HepG2 (cell line): Measurements from ENCODE around the gene NCOA5. TPM values are rescaled to one million over a fixed set of nuclear protein-coding genes. Genes with fewer than 3 reads are reported as not detected.
A peak's percentile ranks its signal among the peaks of the same experiment; 100 is the strongest.

Source experiments
- E2F1 ChIP-seq: sonication (generic); formaldehyde crosslinking; IDR thresholded peaks from 2 replicates; pipeline ENCODE4 v1.5.0; 2020; ENCODE audit warnings: missing genetic modification reagents
- HOXA9 ChIP-seq: sonication (generic); formaldehyde crosslinking; IDR thresholded peaks from 2 replicates; pipeline ENCODE4 v1.8.1; 2022; ENCODE audit warnings: missing genetic modification reagents, mild to moderate bottlenecking, moderate library complexity, borderline replicate concordance
- RNF219 ChIP-seq: sonication (generic); formaldehyde crosslinking; IDR thresholded peaks from 2 replicates; pipeline ENCODE4 v1.5.0; 2020; ENCODE audit warnings: mild to moderate bottlenecking, missing genetic modification reagents
- STAG1 ChIP-seq: sonication (generic); formaldehyde crosslinking; IDR thresholded peaks from 2 replicates; pipeline ENCODE4 v1.4.0; 2020; ENCODE audit warnings: missing genetic modification reagents
- STAT6 ChIP-seq: sonication (generic); formaldehyde crosslinking; IDR thresholded peaks from 2 replicates; pipeline ENCODE4 v1.4.0; 2020; ENCODE audit warnings: missing genetic modification reagents, mild to moderate bottlenecking, borderline replicate concordance
- TBL1XR1 ChIP-seq: fragments of 150-350 bp; IDR thresholded peaks from 2 replicates; pipeline ENCODE4 v1.6.1; 2014; ENCODE audit warnings: borderline replicate concordance, low read length; ENCODE audit not compliant: partially characterized antibody
- TFE3 ChIP-seq: IDR thresholded peaks from 2 replicates; pipeline ENCODE4 v1.6.1; 2016
- ZNF205 ChIP-seq: IDR thresholded peaks from 2 replicates; pipeline ENCODE4 v1.6.1; 2018; ENCODE audit warnings: missing biosample characterization, missing genetic modification reagents
- ZNF282 ChIP-seq: fragments of 450-650 bp; IDR thresholded peaks from 2 replicates; pipeline ENCODE4 v1.6.1; 2018; ENCODE audit not compliant: partially characterized antibody
- ZNF572 ChIP-seq: sonication (generic); formaldehyde crosslinking; IDR thresholded peaks from 2 replicates; pipeline ENCODE4 v1.5.1; 2020; ENCODE audit warnings: mild to moderate bottlenecking, missing genetic modification reagents
- ZNF646 ChIP-seq: sonication (generic); formaldehyde crosslinking; IDR thresholded peaks from 2 replicates; pipeline ENCODE4 v1.9.0; 2021; ENCODE audit warnings: mild to moderate bottlenecking, missing genetic modification reagents
- ZNF678 ChIP-seq: sonication (generic); formaldehyde crosslinking; IDR thresholded peaks from 2 replicates; pipeline ENCODE4 v1.4.0; 2020; ENCODE audit warnings: mild to moderate bottlenecking, missing genetic modification reagents
- ZSCAN12 ChIP-seq: sonication (generic); formaldehyde crosslinking; IDR thresholded peaks from 2 replicates; pipeline ENCODE4 v1.9.0; 2021; ENCODE audit warnings: mild to moderate bottlenecking, missing genetic modification reagents
- polyA plus RNA-seq, 8 experiments: library from polyadenylated mRNA; depleted of rRNA in 3 of 8; stranded (reverse) in 7 of 8; unstranded in 1 of 8; fragments of >200 nt; fragmentation: Illumina TruSeq in 4 of 8; extraction: Trizol in 4 of 8; gene quantifications; 2 replicates each; pipeline versions ENCODE4 v1.2.1 to v1.2.3, GENCODE V29; 2011 to 2016; ENCODE audit warnings: low read depth in 4 of 8, missing spikeins in 1 of 8, mixed read lengths in 1 of 8; ENCODE audit not compliant: insufficient read depth in 1 of 8
- total RNA-seq, 5 experiments: library from RNA; depleted of rRNA; stranded (reverse); fragments of >200 nt; fragmentation: Illumina TruSeq; extraction: Trizol; gene quantifications; 2 replicates each; pipeline ENCODE4 v1.2.3, GENCODE V29; 2016; ENCODE audit warnings: low read depth in 1 of 5

Gene NCOA5
- total and polyA plus RNA-seq, 2 of the 13 experiments (the other 11 are each of a cell fraction or from before 2014, with no cell fraction given) = 16.5 to 28.4 TPM

- TF ChIP-seq HOXA9 (no peak), ZNF205 (CRISPR knock-in tag) (peak; percentile 29; the same call in 1 of the 2 replicates), STAT6 (CRISPR knock-in tag) (no peak), E2F1 (CRISPR knock-in tag) (no peak), ZSCAN12 (CRISPR knock-in tag) (no peak), RNF219 (no peak), ZNF572 (CRISPR knock-in tag) (0 out of 2 replicates have a peak, but pooled peaks have one; percentile 75), STAG1 (no peak), TFE3 (no peak; the same call in 1 of the 2 replicates), ZNF646 (CRISPR knock-in tag) (no peak), ZNF282 (no peak), ZNF678 (no peak), TBL1XR1 (no peak)
Observed at GRCh38 chr20:46021361-46022359, 68.1 kb downstream of the NCOA5 start (continued).
